Activated naive CD8-positive, alpha-beta T cell treated with anti-CD3 and anti-CD28 coated beads, Interleukin-2, amount 50 U/mL, for 24 hours (primary cell): ENCODE results near the gene ACOT8.

Experiments
- ATAC-seq: fragments of 150-1000 bp; cut with Tn5 transposase; one replicate; pipeline ENCODE4 v1.10.0; 2021
- DNase-seq: peaks from one replicate; pipeline ENCODE4 v3.0.0; 2021
- H3K27ac Mint-ChIP-seq: one replicate; pipeline ENCODE4 v1.8.0; 2021; ENCODE audit warnings: mild to moderate bottlenecking, mixed read lengths
- H3K27me3 Mint-ChIP-seq: one replicate; pipeline ENCODE4 v1.8.0; 2021; ENCODE audit warnings: mixed read lengths
- H3K36me3 Mint-ChIP-seq: one replicate; pipeline ENCODE4 v1.8.0; 2021; ENCODE audit warnings: low read depth, mixed read lengths
- H3K4me1 Mint-ChIP-seq: one replicate; pipeline ENCODE4 v1.8.0; 2021; ENCODE audit warnings: mixed read lengths
- H3K4me3 Mint-ChIP-seq: one replicate; pipeline ENCODE4 v1.8.0; 2021; ENCODE audit warnings: mild to moderate bottlenecking, moderate library complexity, mixed read lengths
- H3K9me3 Mint-ChIP-seq: one replicate; pipeline ENCODE4 v1.8.0; 2021; ENCODE audit warnings: mixed read lengths

The ACOT8 gene

DNA sequence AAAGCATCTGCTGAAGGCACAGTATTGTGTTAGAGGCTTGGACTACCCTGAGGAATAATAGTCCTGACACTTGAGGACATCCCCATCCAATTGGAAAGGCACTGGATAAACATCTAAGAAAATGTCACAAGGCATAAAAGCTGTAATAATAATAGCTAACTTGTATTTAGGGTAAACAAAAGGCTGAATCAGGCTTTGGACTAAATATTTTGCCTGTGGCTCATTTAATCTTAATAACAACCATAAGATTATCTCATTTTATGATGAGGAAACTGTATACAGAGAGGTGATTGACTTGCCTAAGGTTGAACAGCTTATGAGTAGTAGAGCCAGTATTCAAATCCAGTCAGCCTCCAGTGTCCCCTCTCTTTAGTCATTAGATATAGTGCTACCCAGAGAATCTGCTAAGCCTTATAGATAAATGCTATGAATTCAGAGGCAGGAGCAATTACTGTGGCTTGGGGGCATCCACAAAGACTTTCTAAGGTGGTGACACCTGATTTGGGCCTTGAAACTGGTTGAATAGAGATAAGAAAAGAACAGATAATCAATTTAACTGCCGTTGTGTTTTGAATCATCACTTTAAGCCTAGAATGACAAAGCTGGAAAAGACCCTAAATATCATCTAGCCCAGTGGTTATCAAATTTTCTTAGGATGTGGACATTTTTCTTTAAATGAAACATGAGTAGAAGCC is 16.4 kb upstream of the ACOT8 start:
- H3K27ac Mint-ChIP-seq, result no peak overlapping the region
- no peaks in the 10 kb centered on the region for H3K27me3 Mint-ChIP-seq
- no peaks in the 10 kb centered on the region for H3K36me3 Mint-ChIP-seq
- no peaks in the 10 kb centered on the region for H3K9me3 Mint-ChIP-seq
- no peaks in the 10 kb centered on the region for H3K4me1 Mint-ChIP-seq
- no peak overlapping the region for H3K4me3 Mint-ChIP-seq
- no peak for DNase-seq
- no peak for ATAC-seq

DNA sequence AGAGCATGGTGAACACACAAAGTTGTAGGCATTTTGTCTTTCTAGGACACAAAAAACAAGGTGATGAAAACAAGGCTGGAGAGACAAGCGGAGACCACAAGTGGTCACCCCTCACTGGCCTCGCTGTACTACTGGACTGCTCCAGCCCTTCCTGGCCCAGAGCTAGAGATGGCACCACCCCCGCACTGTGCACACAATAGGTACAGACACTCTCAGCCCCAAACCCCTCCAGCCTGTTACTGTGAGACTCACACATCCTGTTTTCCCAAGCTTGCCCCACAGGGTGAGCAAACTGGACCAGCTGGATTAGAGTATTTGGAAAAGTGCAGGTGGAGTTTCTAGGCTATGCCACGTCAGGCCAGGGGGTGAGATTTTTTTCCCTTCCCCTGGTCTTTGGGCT is 15.4 kb upstream of the ACOT8 start:
- Mint-ChIP-seq H3K9me3 (no peaks in the 10 kb centered on the region), H3K27me3 (no peaks in the 10 kb centered on the region), H3K4me3 (no peak overlapping the region), H3K4me1 (no peaks in the 10 kb centered on the region), H3K27ac (no peak overlapping the region), H3K36me3 (no peaks in the 10 kb centered on the region)
- no peak for DNase-seq
- ATAC-seq, result no peak

DNA sequence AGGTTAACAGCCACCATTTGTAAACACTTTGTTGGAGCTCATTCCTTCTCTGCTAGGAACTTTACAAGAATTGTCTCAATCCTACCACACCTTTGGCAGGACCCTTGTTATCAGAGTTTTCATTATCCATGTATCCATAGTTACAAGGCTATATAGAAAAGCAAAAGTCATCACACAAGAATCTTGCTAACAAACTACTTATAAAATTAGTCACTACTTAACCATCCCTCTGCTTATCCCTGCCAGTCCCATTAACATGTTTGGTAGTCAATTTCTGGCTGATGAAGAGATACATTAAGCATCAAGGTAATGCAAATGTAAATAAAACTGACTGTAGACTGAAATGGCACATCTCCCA is 10.6 kb upstream of the ACOT8 start:
- Mint-ChIP-seq H3K27me3 (no peaks in the 10 kb centered on the region), H3K9me3 (no peaks in the 10 kb centered on the region), H3K4me3 (no peak overlapping the region), H3K36me3 (no peaks in the 10 kb centered on the region), H3K27ac (no peak overlapping the region), H3K4me1 (no peaks in the 10 kb centered on the region)
- DNase-seq (no peak), ATAC-seq (no peak)

DNA sequence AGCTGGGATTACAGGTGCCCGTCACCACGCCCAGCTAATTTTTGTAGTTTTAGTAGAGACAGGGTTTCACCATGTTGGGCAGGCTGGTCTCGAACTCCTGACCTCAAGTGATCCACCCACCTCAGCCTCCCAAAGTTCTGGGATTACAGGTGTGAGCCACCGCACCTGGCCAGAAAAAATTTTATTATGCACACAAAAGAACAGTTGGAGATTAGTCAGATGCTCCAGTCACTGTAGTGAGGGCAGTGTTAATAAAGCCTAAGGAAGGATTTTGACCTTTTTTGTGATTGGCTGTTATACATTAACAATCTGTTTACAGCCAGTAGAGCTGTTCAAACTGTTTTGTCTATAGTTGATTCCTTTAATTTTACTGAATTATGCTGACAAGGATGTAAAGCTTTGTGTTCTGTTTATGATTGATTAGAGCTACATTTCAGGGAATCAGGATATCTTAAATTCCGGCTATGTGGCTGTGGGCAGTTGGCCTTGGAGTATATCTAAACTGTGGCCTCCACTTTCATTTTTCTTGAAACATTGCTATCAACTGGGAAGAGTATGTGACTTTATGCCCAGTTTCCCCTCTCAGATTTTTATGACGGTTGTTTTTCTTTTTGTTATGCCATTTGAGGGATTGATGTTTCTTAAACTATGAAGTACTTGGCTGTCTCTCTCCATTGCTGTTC is 10.1 kb upstream of the ACOT8 start:
- H3K27ac Mint-ChIP-seq, result no peak overlapping the region
- no peaks in the 10 kb centered on the region for H3K36me3 Mint-ChIP-seq
- no peak for DNase-seq
- ATAC-seq, result no peak
- no peaks in the 10 kb centered on the region for H3K4me1 Mint-ChIP-seq
- H3K9me3 Mint-ChIP-seq, result no peaks in the 10 kb centered on the region
- no peak overlapping the region for H3K4me3 Mint-ChIP-seq
- no peaks in the 10 kb centered on the region for H3K27me3 Mint-ChIP-seq

DNA sequence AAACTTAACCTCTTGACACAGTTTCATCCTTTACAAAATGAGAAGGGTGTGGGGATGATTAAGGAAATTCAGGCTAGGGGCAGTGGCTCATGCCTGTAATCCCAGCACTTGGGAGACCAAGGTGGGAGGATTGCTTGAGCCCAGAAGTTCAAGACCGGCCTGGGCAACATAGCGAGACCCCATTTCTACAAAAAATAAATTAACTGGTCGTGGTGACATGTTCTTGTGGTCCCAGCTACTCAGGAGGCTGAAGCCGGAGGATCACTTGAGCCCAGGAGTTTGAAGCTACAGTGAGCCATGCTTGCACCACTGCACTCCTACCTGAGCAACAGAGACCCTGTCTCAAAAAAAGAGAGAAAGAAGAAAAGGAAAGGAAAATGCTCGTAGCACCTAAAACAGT is 9.3 kb upstream of the ACOT8 start:
- Mint-ChIP-seq H3K4me1 (no peaks in the 10 kb centered on the region), H3K9me3 (no peaks in the 10 kb centered on the region), H3K27ac (no peak overlapping the region), H3K36me3 (no peaks in the 10 kb centered on the region), H3K4me3 (no peak overlapping the region), H3K27me3 (no peaks in the 10 kb centered on the region)
- DNase-seq (no peak), ATAC-seq (no peak)

DNA sequence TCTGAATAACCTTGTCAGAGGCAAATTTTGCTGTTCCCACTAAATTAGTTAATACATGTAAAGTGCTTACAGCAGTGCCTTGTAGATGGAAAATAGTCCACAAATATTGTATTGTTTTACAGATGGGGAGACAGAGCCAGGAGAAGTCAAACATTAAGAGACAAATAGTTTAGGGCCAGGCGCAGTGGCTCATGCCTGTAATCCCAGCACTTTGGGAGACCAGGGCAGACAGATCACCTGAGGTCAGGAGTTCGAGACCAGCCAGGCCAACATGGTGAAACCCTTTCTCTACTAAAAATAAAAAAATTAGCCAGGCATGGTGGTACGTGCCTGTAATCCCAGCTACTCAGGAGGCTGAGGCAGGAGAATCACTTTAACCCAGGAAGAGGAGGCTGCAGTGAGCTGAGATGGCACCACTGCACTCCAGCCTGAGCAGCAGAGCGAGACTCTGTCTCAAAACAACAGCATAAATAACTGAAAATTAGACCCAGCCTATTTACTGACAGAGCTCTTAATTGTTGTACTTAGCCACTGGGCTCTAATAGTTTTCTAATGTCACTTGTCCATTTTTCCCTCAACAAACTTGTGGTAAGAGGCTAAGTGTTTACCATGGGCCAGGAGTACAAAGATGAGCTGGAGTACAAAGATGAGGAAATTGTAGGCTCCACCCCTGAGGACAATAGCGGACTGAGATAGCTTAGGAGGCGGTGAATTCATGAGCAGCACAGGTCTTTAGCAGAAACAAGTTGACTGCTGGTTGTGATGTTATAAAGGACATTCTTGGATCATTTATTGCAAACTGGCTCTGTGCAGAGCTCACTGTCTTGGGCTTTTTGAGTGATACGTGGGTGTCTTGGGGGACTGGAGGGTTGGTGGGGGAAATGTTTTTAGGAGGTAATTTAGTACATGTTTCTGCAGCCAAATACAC is 6.6 kb upstream of the ACOT8 start:
- Mint-ChIP-seq H3K4me3 (no peak overlapping the region), H3K27me3 (no peaks in the 10 kb centered on the region), H3K9me3 (no peaks in the 10 kb centered on the region), H3K4me1 (peaks cover 2% of the 10 kb centered on the region), H3K27ac (no peak overlapping the region), H3K36me3 (no peaks in the 10 kb centered on the region)
- DNase-seq, result no peak
- ATAC-seq, result no peak

DNA sequence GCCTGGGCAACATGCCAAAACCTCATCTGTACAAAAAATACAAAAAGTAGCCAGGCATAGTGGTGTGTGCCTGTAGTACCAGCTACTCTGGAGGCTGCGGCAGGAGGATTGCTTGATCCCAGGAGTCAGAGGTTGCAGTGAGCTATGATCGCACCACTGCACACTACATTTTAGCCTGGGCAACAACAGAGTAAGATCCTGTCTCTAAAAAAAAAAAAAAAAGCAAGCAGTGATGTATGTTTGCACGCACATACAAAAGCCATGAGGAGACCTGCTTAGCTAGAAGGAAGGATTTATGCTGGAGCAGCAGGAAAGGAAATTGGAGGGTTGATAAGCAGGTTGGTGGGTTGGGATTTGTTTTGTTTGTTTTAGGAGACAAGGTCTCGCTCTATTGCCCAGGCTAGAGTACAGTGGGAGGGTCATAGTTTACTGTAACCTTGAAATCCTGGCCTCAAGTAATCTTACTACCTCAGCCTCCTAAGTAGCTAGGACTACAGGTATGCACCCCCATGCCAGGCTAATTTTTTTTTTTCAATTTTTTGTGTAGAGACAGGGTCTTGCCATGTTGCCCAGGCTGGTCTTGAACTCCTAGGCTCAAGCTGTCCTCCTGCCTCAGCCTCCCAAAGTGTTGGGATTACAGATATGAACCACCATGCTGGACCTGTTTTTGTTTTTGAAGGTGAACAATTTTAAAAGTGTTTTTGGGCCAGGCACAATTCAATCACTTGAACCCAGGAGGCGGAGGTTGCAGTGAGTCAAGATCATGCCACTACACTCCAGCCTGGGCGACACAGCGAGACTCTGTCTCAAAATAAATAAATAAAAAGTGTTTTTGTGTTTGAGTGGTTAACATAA is 4.3 kb upstream of the ACOT8 start:
- no peak overlapping the region for H3K4me3 Mint-ChIP-seq
- ATAC-seq (no peak), DNase-seq (no peak)
- no peaks in the 10 kb centered on the region for H3K9me3 Mint-ChIP-seq
- H3K4me1 Mint-ChIP-seq, result peaks cover 18% of the 10 kb centered on the region
- no peaks in the 10 kb centered on the region for H3K36me3 Mint-ChIP-seq
- H3K27me3 Mint-ChIP-seq, result no peaks in the 10 kb centered on the region
- no peak overlapping the region for H3K27ac Mint-ChIP-seq

DNA sequence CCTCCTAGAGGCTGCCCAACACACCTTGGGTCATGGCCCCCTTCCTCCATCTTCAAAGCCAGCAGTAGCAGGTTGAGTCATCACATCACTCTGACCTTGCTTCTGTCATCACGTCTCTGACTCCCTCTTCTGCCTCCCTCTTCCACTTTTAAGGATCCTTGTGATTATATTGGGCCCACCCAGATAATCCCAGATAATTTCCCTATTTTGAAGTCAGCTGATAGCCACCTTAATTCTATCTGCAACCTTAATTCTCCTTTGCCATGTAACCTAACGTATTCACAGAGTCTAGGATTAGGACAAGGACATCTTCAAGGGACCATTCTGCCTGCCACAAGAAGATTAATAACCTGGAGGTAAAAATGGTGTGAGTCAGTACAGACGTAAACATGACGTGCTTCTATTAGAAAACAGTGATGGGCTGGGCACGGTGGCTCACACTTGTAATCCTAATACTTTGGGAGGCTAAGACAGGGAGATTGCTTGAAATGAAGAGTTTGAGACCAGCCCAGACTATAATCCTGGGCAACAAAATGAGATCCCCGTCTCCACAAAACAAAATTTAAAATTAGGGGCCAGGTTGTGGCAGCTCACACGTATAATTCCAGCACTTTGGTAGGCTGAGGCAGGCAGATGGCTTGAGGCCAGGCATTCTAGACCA is 3.5 kb upstream of the ACOT8 start:
- H3K4me3 Mint-ChIP-seq, result no peak overlapping the region
- no peak overlapping the region for H3K27ac Mint-ChIP-seq
- peaks cover 26% of the 10 kb centered on the region for H3K4me1 Mint-ChIP-seq
- no peaks in the 10 kb centered on the region for H3K36me3 Mint-ChIP-seq
- DNase-seq (no peak), ATAC-seq (no peak)
- H3K9me3 Mint-ChIP-seq, result no peaks in the 10 kb centered on the region
- H3K27me3 Mint-ChIP-seq, result no peaks in the 10 kb centered on the region

DNA sequence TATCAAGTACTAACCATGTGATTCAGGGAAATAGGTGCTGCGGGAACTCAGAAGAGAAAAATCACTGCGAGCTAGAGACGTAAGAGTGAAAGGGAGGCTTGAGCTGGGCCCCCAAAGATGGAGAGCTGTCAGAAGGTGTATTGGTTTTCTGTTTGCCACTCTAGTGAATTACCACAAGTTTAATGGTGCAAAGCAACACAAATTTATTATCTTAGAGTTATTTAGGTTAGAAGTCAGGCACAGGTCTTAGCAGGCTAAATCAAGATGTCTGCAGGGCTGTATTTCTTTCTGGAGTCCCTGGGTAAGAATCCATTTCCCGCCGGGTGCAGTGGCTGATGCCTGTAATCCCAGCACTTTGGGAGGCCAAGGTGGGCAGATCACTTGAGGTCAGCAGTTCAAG is 2.7 kb upstream of the ACOT8 start:
- ATAC-seq, result no peak
- Mint-ChIP-seq H3K4me3 (no peak overlapping the region), H3K4me1 (peaks cover 33% of the 10 kb centered on the region)

DNA sequence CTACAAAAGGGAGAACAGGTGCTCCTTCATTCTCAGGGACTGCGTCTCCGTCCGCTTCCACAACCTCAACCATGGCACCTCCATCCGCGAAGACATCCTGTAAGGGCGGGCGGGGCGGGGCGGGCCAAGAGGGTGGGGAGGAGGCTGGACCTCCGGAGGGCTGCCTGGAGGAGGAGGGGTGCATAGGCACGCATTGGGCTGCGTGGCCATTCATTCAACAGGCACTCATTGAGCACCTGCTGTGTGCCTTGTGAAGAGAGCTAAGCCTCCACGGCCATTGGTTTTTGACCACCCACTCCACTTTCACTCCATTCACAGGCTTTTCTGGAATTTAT is 657 bp upstream of the ACOT8 start:
- Mint-ChIP-seq H3K4me1 (peaks cover 38% of the 10 kb centered on the region), H3K27me3 (no peaks in the 10 kb centered on the region), H3K36me3 (no peaks in the 10 kb centered on the region), H3K9me3 (no peaks in the 10 kb centered on the region), H3K27ac (peak overlapping the region; percentile 96), H3K4me3 (peak overlapping the region; percentile 95)
- ATAC-seq (peak; percentile 59), DNase-seq (peak; percentile 51)

More for the DNA sequence above, 2.7 kb upstream of the ACOT8 start:
- H3K9me3 Mint-ChIP-seq, result no peaks in the 10 kb centered on the region
- H3K27ac Mint-ChIP-seq, result no peak overlapping the region
- no peaks in the 10 kb centered on the region for H3K27me3 Mint-ChIP-seq
- no peaks in the 10 kb centered on the region for H3K36me3 Mint-ChIP-seq
- no peak for DNase-seq

DNA sequence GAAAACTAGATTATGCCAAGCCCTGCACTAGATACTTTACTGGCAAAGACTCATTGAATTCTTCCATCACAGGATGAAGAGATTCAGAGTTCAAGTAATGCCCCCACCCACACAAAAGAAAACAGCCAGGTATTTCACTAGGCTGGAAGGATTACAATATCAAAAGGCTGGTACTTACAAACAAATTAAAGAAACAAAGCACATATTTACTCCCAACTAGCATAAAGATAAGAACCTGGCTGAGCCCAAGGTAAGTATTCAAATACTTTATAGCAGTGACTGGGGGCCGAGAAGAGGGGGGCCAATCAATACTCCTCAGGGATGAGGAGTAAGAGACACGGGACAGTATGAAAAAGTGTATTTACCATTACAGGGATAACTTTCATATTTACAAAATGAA is 3.7 kb downstream of the ACOT8 start:
- Mint-ChIP-seq H3K36me3 (peaks cover 3% of the 10 kb centered on the region), H3K4me1 (peaks cover 34% of the 10 kb centered on the region)

DNA sequence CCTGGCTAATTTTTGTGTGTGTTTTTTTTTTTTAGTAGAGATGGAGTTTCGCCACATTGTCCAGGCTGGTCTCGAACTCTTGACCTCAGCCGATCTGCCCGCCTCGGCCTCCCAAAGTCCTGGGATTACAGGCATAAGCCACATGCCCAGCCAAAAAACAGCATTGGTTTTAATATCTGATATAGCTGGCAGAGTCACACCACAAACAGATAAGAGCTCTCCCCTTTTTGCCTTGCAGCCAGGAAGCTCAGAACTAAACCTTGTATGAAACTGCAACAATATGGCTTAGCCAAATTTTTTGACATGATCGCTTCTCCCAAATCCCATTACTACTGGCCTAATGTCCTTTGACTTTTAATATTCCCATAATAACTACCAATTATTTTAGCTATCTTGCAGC is 4.9 kb downstream of the ACOT8 start:
- H3K4me3 Mint-ChIP-seq, result no peak overlapping the region
- peaks cover 3% of the 10 kb centered on the region for H3K36me3 Mint-ChIP-seq
- no peak overlapping the region for H3K27ac Mint-ChIP-seq

More for the DNA sequence above, 3.7 kb downstream of the ACOT8 start:
- no peaks in the 10 kb centered on the region for H3K27me3 Mint-ChIP-seq
- no peaks in the 10 kb centered on the region for H3K9me3 Mint-ChIP-seq
- H3K4me3 Mint-ChIP-seq, result no peak overlapping the region
- ATAC-seq (no peak), DNase-seq (no peak)
- H3K27ac Mint-ChIP-seq, result no peak overlapping the region

DNA sequence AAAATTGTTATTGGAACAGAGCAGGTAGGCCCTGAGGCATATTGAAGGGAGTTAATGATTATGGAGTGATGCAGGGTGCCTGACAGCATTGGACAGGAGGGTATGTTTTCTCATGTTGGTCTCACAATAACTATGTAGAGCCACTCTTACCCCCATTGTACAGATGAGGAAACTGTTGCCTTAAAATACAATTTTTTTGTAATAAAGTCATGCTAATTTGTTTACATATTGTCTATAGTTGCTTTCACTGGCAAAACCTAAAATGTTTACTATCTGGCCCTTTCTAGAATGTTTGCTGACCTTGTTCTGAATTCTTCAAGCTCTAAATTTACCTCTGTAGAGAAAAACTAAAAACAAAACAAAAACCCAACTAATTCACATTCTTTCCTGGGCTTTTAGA is 5.7 kb downstream of the ACOT8 start:
- Mint-ChIP-seq H3K36me3 (peaks cover 3% of the 10 kb centered on the region), H3K4me3 (no peak overlapping the region)
- no peak for ATAC-seq

More for the DNA sequence above, 4.9 kb downstream of the ACOT8 start:
- Mint-ChIP-seq H3K4me1 (peaks cover 23% of the 10 kb centered on the region), H3K27me3 (no peaks in the 10 kb centered on the region), H3K9me3 (no peaks in the 10 kb centered on the region)
- no peak for DNase-seq
- no peak for ATAC-seq

DNA sequence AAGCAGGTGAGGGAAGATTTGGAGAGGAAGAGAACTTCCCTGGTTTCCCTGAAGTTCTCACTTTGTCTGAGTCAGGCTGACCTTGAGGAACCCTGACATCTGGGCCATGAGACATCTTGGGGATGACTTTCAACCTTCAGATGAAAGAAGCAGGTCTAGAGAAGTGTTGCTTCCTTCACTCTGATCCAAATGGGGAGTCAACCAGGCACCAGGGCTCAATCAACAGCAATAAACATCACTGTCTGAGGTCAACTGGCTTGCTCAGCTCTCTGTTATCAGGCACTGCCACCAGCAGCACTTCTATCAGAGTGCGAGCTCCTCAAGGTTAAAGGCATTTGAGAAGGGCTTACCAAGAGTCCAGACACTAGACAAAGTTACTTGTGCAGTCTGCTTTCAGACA is 6.3 kb downstream of the ACOT8 start:
- DNase-seq (no peak), ATAC-seq (no peak)
- no peak overlapping the region for H3K27ac Mint-ChIP-seq
- H3K27me3 Mint-ChIP-seq, result no peaks in the 10 kb centered on the region
- no peak overlapping the region for H3K4me3 Mint-ChIP-seq
- peaks cover 3% of the 10 kb centered on the region for H3K36me3 Mint-ChIP-seq
- H3K4me1 Mint-ChIP-seq, result peaks cover 14% of the 10 kb centered on the region
- H3K9me3 Mint-ChIP-seq, result no peaks in the 10 kb centered on the region

More for the DNA sequence above, 5.7 kb downstream of the ACOT8 start:
- H3K4me1 Mint-ChIP-seq, result peaks cover 20% of the 10 kb centered on the region
- no peaks in the 10 kb centered on the region for H3K9me3 Mint-ChIP-seq
- no peaks in the 10 kb centered on the region for H3K27me3 Mint-ChIP-seq
- no peak for DNase-seq
- H3K27ac Mint-ChIP-seq, result no peak overlapping the region
